DMS153 (cell line): ENCODE results near the gene CATSPERD.
A peak's percentile ranks its signal among the peaks of the same experiment; 100 is the strongest.

Experiments
- DNase-seq: peaks from one replicate; lab custom pipeline; 2025; lab: John Stamatoyannopoulos, UW

The CATSPERD gene

DNA sequence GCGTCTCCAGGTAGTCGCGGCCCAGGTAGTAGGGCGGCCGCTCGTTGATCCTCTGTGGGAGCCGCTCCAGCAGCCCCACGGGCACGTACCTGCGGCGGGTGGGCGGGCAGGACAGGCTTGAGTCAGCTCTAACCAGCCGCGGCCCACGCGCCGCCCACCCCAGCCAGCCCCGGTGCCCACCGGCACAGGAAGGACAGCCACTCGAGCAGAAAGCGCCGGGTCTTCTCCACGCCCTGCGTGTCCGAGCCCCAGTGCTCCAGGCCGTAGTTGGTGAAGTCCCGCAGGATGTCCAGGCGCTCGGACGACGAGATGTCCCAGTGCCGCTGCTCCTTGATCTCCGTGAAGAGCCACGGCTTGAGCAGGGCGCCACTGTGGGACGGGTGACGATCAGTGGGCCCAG, 65.0 kb downstream of the CATSPERD start:
- DNase-seq: no peak

DNA sequence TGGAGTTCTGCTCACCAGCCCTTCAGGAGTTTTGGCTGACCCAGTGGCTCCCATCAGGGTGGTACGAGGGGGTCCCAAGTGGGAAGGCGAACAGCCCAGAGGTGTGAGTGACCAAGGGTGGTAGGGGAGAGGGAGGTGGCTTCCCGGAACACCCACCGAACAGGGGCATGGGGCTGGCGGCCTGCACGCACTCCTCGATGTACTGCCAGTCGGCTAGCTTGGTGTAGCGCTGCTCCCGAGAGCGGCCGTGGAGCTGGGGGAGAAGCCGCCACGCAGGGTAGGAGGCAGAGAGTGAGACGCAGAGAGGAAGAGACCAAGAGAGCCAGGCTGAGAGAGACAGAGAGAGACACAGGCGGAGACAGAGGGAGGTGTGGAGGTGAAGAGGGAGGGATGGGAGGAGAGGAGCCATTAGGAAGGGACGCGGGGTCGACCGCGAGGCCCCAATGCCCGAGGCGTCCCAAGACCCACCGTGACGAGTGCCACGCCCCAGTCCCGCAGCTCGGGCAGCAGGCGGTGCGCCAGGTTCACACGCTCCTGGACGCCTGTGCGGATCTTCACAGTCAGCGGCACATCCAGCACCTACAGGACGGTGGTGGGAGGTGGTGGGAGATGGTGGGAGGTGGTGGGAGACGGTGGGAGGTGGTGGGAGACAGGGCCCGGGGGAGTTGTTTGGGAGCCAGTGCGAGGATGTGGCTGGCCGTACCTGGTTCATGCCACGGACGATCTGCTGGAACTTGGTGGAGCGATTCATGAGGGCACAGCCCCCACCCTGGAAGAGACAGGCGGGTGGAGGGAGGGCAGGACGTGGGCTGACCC, 66.4 kb downstream of the CATSPERD start:
- DNase-seq: no peak

DNA sequence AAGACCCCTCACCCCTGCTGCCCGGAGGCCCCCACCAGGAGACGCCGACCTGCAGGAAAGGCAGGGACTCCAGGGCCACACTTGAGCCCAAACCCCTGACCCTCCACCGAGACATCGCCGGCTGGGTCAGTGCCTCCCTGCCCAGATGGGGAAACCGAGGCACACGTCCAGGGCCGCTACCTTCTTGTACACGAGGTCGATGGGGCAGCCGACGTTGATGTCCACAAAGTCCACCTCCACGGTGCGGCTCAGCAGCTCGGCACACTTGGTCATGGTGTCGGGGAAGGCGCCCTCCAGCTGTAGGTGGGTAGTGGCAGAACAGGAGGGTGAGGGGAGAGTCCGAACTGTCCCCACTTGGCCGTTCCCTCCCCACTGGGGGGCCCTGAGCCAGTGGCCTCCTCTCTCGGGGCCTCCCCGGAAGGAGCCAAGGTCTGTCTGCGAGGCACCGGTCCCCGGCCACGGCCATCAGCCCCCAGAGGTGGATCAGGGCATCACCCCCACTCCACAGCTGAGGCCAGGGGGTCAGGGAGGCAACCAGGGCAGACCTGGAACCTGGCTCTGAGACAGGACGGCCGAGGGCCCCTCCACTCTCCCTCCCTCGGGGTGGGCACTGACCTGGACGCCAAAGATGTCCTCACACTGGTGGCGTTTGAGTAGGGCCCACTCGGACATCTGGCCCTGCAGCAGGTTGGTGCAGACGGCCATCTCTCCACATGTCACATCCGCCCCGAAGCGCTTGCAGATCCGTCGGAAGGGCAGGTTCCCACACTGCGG, 67.2 kb downstream of the CATSPERD start:
- DNase-seq: no peak

DNA sequence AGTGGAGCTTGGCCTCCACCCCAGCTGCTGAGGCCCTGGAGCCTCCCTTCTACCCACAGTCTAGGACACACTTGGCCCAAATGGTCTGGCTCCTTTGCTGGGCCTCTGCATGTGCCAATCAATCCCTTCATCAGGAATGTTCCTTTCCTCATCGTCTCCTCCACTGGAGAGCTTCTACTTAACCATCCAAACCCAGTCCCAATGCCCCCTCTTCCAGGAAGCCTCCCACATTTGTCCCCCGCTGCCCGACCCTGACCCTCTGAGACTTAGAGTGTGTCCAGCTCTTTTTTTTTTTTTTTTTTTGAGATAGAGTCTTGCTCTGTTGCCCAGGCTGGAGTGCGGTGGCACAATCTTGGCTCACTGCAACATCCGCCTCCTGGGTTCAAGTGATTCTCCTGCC, 68.0 kb downstream of the CATSPERD start:
- no peak for DNase-seq

DNA sequence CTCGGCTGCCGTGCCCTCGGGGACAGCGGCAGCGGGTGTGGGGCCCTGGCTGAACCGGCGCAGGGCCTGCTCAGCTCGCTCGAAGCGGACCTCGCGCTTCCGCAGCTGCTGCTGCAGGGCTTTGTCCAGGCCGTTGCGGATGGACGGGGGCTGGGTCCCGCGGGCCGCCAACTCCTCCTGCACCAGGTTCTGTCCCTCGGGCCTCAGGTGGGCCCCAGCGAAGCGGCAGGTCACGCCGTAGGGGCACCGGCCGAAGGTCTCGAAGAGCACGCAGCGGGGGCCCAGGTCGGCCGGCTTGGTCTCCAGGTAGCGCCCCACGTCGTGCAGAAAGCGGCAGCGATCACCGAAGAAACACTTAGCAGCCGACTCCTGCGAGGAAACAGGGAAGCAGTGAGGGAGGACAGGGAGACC, 68.9 kb downstream of the CATSPERD start:
- no peak for DNase-seq

DNA sequence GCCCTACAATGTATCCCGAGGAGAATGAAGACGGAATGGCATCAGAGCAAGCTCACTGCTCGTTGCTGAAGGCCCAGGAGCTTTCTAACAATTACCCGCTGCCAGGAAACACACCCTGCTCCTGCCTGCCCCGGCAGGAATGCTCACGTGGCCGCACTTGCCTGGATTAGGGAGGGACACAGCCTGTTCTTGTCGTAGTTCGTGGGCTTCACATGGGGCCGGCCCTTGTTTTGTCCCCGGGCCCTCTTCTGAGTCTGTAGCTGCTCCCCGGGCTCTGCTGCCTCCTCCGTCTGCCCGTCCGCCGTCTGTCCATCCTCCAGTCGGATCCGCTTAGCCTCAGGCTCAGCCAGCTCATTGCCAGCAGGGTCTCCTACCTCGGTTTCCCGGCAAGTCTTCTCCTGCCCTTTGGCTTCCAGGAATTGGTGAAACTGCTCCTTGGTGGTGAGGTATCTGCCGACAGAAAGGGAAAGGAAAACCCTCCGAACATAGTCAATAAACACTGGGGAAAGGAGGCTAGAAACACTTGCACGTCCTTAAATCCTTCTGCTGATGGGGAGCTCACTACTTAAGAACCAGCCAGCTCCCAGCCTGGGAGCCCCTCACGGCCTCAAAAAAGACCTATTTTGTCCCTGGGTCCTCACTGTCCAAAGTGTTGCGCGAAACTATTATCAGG, 69.6 kb downstream of the CATSPERD start:
- DNase-seq: no peak

DNA sequence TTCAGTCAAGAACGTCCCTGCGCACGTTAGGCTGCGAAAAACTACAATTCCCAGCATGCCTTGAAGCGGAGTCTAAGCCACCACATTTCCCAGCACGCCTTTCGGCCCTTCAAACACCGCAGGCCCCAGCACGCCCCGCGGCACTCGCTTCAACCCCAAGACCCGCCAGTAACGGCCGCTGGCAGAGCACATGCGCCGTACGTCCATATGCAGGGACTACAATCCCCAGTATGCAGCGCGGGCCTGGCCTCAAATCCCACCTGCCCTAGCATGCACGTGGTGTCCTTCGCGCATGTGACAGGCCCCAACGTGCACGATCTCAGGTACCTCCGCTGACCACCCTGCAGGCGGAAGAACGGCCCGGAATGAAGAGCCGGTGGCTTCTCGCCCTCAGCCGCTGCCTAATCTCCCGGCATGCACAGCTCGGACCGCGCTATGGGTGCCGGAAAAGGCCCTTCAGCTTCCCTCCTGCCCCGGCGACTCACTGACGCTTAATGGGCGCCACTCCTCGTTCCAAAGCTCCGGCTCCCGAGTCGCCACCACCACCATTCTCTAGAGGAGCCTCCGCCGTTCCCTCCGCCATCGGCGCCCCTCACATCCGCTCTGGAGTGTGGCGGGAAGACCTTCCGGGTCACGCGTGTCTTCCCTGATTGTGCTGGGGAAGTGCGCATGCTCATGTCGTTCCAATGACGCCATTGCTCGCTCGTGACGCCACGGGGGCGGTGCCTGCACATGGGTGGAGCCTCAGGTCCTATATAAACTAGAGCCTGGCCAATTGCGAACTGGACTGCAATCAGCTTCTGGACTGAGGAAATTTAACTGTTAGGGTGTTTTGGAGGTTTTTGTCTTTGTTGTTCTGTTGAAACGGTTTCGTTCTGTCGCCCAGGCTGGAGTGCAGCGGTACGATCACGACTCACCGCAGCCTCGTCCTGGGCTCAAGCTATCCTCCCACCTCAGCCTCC, 70.4 kb downstream of the CATSPERD start, which contains the start of gene DUS3L:
DUS3L (minus strand) TSS at position 605 of the 962 bp plus-strand sequence; CDS start at position 583, 22 bp downstream.
- peak; percentile 95 for DNase-seq

DNA sequence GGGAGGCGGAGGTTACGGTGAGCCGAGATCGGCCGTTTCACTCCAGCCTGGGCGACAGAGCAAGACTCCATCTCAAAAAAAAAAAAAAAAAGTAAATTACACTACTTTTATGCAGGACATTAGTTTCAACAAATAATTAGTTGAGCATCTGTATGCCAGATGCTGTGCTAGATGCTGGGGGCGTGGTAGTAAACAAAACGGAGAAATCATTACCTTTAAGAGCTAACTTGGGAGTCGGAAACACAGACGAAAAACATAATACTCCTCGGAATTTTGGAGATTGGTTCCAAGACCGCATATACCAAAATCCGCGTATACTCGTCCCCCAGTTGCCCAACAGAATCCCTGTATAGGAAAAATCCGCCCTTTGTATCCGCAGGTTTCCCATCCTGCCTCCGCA, 71.8 kb downstream of the CATSPERD start:
- no peak for DNase-seq

DNA sequence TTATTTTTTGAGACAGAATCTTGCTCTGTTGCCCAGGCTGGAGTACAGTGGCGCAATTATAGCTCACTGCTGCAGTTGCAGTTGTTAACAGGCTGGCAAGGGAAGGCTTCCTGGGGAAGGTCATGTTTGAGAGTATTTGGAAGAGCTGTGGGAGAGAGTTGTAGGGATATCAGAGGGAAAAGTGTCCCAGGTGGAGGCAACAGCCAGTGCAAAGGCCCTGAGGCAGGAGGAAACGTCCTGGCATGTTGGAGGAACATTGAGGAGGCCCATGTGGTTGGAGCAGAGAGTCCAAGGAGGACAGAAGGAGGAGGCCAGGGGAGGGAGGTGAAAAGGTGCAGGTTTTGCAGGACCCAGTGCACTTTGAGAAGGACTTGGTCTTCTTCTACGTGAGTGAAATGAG, 72.8 kb downstream of the CATSPERD start:
- no peak for DNase-seq

DNA sequence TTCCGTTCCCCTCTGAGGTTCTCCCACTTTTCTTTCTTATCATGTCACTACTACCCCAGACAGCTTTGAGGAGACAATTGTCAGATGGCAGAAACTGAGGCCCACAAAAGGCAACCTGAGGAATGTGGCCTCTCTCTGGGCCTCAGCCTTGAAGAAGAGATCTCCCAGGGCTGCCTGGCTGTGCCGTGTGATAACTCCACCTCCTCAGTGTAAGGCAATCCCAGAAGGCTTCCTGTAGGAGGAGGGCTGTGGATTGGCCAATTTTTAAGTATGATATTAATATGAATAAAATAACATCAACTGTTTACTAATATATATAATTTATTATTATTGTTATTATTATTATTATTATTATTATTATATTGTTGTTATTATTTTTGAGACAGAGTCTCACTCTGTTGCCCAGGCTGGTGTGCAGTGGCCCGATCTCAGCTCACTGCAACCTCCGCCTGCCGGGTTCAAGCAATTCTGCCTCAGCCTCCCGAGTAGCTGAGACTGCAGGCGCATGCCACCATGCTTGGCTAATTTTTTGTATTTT, 75.0 kb downstream of the CATSPERD start:
- no peak for DNase-seq

DNA sequence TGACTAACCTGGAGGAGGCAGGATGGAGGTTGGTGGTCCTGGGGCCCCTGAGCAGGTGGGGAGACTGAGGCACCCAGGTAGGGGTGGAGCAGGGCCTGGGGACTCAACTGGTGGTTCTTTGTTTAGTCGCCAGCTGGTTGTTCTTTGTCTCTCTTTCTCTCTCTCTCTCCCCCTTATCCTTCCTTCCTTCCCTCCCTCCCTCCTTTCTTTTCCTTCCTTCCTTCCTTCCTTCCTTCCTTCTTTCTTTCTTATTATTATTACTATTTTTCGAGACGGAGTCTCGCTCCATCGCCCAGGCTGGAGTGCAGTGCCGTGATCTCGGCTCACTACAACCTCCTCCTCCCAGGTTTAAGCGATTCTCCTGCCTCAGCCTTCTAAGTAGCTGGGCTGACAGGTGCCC, 77.8 kb downstream of the CATSPERD start:
- no peak for DNase-seq

DNA sequence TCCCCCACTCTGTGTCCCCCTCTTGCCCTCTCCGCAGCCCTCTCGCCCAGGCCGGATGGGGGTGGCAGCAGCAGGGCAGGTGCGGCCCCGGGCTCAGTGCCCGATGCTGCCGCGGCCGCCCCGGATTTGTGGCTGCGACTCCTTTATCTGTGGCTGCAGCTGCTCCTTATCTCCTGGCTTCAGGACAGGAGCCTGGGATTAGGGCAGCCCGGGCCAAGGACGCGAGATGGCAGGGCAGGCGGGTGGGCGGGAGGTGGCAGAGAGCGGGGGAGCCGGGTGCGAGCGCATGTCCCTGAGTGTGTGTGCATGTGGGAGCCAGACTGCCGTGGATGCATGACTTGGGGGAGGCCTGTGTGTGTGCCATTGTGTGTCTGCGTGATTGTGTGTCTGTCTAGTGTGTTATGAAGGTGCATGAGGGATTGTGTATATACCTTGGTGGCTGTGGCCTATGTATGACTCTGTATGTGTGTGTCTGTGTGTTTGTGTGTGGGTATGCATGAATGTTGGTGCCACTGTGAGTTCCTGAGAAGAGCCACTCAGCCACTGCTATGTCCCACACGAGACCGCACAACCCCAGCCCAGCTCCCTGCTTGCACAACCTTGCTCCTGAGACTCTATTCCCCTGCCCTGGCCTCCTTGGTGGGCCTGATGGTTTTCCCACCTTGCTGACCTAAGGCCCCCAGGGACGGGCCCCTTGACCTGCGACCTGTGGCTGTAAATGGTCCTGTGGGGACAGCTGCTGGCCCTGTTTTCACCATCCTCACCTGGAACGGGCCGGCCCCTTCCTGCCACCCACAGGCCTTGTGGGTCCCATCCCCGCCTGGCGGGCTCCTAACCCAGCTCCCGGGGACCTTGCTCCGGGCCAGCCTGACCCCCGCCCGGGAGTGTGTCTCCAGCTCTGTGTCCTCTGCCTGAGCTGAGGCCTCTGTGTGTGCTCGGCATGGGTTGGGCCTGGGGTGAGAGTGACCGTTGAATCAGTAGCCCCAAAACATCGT, 79.1 kb downstream of the CATSPERD start:
- DNase-seq: peak; percentile 14

DNA sequence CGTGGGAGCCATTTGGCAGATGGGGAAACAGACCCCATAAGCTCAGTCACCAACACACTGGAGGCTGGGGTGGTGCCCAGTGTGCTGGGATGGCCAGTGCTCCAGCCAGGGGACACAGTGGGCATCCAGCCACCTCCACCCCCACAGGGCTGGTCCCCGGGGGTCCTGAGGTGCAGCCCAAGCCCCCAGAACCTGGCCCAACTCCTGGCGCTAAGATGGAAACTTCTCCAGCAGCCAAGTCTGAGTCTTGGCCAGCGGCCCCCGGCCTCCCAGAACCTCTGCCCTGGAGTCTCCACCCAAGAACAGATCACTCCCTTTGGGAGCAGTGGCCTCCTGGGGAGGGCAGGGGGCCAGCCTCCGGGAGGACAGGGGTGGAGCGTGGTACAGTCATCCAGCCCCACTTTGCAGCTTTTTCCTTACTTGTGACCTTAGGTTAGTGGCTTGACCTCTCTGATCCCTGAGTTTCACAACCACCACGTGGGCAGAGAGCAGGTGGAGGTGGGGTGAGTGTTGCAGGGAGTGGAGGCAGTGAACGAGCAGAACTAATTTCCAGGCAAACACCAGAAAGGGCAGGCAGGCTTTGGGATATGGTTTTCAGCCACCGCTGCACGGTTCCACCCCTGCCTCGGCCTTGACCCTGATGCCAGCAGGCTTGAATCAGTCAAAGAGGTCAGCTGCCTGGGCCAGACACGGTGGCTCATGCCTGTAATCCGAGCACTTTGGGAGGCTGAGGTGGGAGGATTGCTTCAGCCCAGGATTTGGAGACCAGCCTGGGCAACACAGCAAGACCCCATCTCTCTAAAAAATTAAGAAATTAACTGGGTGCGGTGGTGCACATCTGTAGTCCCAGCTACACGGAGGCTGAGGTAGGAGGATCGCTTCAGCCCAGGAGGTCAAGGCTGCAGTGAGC, 80.2 kb downstream of the CATSPERD start:
- no peak for DNase-seq

DNA sequence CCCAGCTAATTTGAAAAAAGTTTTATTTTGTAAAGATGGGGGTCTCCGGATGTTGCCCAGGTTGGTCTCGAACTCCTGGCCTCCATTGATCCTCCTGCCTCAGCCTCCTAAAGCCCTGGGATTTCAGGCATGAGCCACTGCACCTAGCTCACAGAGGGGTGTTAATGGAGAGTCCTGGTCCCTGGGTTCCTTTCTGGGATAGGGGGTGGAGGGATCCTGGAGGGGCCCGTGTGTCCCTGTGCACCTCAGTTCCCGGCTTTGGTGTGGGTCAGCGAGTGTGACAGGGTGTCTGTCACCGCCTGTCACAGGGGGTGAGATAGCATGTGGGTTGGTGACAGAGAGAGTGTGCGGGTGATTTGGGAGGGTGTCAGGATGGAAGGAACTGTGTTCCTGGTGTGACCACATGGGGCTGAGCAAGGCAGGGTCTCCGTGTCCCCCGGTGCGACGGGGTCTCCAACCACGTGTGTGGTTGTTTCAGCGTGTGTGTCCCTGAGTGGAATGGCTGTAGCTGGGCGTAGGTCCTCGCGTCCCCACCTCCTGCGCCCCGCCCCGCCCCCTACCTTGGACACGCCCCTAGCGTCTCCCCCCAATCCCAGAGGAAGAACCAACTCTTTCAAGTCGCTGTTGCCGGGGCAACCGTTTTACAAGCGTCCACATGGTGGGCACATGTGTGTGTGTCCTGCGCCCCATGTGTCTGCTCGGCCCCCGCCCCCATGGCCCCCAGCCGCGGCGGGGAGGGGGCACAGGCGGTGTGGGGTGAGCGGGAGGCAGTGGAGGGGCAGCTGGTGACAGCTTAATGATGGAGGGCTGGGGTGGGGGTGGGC, 81.6 kb downstream of the CATSPERD start:
- DNase-seq: no peak

DNA sequence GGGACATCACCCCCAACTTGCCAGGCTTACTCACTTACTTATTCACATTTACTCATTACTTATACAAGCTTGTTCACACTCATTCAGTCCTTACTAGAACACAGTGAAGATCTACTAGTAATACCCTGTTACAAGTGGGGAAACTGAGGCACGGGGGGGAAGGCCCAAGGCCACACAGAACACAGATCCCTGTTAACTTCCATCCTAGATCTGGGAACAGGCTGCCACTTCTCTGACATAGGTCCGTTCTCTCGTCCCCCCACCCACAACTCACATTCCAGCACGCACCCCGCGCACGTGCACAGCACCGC, 83.0 kb downstream of the CATSPERD start:
- DNase-seq: no peak

DNA sequence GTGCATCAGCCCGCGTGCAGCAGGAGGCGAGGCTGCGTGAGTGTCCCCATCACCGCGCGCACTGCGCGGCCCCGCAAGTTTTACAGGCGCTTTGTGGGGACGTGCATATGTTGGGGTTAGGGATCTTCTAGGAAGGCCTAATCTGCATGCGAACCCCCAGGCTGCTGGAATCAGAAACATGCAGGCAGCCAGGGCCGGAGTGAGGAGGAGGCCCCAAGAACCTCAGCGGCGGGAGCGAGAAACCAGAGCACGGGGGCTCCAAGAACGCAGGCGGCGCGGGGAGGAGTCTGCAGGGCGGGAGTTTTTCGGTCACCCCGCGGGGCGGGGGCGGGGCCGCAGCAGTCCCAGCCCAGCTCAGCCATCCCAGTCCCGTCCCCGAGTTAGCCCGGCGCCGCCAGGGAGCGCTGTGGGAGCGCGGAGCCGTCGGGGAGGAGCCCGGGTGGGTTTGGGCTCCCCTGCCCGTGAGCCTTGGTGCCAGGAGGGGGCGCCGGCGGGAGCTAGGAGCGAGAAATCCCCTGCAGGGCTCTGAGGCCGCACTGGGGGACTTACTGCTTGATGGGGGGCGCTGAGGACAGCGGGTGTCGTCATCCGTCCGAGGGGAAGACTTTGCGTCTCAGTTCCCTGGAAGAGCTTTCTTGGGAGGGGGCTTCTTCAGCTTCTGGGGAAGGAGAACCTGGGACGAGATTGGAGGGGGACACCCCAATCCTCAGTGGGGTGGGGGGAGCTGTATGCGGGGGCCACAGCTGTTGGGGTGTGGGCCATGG, 83.5 kb downstream of the CATSPERD start:
- DNase-seq: peak; percentile 75
